MCF 10A (cell line): Measurements from ENCODE around the gene CCDC88C. TPM values are rescaled to one million over a fixed set of nuclear protein-coding genes. Genes with fewer than 3 reads are reported as not detected.

Experiments used
- BruUV-seq: library from RNA; stranded (reverse); fragments of 400-500 nt; replicated peaks from 2 replicates; lab custom pipeline; 2021; lab: Mats Ljungman, UMichigan
- CTCF ChIA-PET: fragments of 300-600 bp; sonication (Branson Sonifier 250); formaldehyde crosslinking; extraction: SDS; loops from one replicate; lab custom pipeline; 2021; ENCODE audit warnings: antibody characterized with exemption, inconsistent platforms; lab: Yijun Ruan, JAX
- POLR2A ChIA-PET: fragments of 300-600, 350-650 bp; sonication (Branson Sonifier 250); formaldehyde crosslinking; extraction: SDS; loops from one replicate; lab custom pipeline; 2020; ENCODE audit warnings: antibody characterized with exemption, inconsistent platforms; lab: Yijun Ruan, JAX
- DNase-seq: peaks from one replicate; pipeline ENCODE4 v3.0.0-alpha.2; 2018; ENCODE audit not compliant: unreplicated experiment
- H3K27ac Mint-ChIP-seq: one replicate; pipeline ENCODE4 v1.8.0; 2022; ENCODE audit warnings: mild to moderate bottlenecking, low read depth, mixed read lengths; ENCODE audit not compliant: unreplicated experiment
- H3K27me3 Mint-ChIP-seq: one replicate; pipeline ENCODE4 v1.8.0; 2022; ENCODE audit warnings: mixed read lengths; ENCODE audit not compliant: insufficient read depth, unreplicated experiment
- H3K36me3 Mint-ChIP-seq: one replicate; pipeline ENCODE4 v1.8.0; 2022; ENCODE audit warnings: mild to moderate bottlenecking, moderate library complexity, mixed read lengths; ENCODE audit not compliant: insufficient read depth, unreplicated experiment
- H3K4me1 Mint-ChIP-seq: one replicate; pipeline ENCODE4 v1.8.0; 2022; ENCODE audit warnings: mixed read lengths; ENCODE audit not compliant: insufficient read depth, unreplicated experiment
- H3K4me3 Mint-ChIP-seq: one replicate; pipeline ENCODE4 v1.8.0; 2022; ENCODE audit warnings: mild to moderate bottlenecking, moderate library complexity, mixed read lengths; ENCODE audit not compliant: unreplicated experiment
- H3K9me3 Mint-ChIP-seq: one replicate; pipeline ENCODE4 v1.8.0; 2022; ENCODE audit warnings: mixed read lengths; ENCODE audit not compliant: unreplicated experiment
- intact Hi-C: fragments of 100-400 bp; cut with micrococcal nuclease; formaldehyde crosslinking; loops from 2 replicates; pipeline ENCODE4 v1.14.1; 2022
- total RNA-seq: library from RNA; stranded (reverse); gene quantifications from 2 replicates; pipeline ENCODE4 v1.2.3, GENCODE V29; 2022
- TF ChIP-seq, protein P1 (sequence below): fragments of 200-600 bp; IDR thresholded peaks from one replicate; pipeline ENCODE4 v1.8.0; 2022; ENCODE audit warnings: antibody characterized with exemption, mild to moderate bottlenecking; ENCODE audit not compliant: unreplicated experiment

CCDC88C gene
- total RNA-seq, 1 experiment from 2014 or later = 19.7 TPM

DNA sequence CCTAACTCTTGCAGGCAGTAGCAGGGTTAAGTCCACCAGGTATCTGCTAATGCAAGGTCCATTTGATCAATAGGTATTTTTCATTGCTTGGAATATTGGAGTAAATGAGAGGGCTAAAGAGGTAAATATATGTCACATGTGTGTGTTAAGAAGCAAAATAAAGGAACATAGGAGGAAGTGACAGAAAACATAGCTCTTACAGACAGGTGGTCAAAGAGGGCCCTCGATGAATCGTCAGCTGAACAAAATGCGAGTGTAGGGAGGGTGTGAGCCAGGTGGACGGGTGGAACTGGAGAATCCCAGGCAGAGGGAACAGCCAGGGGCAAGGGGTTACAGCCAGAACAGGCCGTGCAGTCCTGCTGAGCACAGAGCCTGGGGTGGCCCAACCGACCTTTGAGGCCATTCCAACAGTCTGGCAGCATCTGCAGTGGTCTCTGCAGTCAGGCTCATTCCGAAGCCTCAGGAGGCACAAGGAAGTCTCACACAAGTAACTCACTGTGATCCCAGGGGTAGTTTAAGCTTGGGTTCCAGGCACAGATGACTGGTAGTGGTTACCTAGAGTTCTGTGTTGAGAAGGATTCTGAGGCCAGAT is 43.2 kb downstream of the CCDC88C start:
- intact Hi-C loops = no loop called here
- Mint-ChIP-seq H3K27ac (no peak overlapping the region), H3K4me3 (no peak overlapping the region), H3K9me3 (no peaks in the 10 kb centered on the region), H3K27me3 (no peaks in the 10 kb centered on the region), H3K36me3 (peaks cover 7% of the 10 kb centered on the region), H3K4me1 (peaks cover 46% of the 10 kb centered on the region)
- BruUV-seq = no TSS peak
- DNase-seq = no peak
- POLR2A ChIA-PET = interaction anchor here (0.6 to 1.2 kb wide), 3 partner anchors 15 to 43 kb away, joined by 3 to 4 read pairs (median 3); partner anchors contain the start of gene CCDC88C
- TF ChIP-seq, protein P1, sequence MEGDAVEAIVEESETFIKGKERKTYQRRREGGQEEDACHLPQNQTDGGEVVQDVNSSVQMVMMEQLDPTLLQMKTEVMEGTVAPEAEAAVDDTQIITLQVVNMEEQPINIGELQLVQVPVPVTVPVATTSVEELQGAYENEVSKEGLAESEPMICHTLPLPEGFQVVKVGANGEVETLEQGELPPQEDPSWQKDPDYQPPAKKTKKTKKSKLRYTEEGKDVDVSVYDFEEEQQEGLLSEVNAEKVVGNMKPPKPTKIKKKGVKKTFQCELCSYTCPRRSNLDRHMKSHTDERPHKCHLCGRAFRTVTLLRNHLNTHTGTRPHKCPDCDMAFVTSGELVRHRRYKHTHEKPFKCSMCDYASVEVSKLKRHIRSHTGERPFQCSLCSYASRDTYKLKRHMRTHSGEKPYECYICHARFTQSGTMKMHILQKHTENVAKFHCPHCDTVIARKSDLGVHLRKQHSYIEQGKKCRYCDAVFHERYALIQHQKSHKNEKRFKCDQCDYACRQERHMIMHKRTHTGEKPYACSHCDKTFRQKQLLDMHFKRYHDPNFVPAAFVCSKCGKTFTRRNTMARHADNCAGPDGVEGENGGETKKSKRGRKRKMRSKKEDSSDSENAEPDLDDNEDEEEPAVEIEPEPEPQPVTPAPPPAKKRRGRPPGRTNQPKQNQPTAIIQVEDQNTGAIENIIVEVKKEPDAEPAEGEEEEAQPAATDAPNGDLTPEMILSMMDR = no peak
- CTCF ChIA-PET = interaction anchor here (1.1 kb wide), 1 partner anchor 51 kb away, joined by 3 read pairs; no protein-coding TSS in a partner anchor

DNA sequence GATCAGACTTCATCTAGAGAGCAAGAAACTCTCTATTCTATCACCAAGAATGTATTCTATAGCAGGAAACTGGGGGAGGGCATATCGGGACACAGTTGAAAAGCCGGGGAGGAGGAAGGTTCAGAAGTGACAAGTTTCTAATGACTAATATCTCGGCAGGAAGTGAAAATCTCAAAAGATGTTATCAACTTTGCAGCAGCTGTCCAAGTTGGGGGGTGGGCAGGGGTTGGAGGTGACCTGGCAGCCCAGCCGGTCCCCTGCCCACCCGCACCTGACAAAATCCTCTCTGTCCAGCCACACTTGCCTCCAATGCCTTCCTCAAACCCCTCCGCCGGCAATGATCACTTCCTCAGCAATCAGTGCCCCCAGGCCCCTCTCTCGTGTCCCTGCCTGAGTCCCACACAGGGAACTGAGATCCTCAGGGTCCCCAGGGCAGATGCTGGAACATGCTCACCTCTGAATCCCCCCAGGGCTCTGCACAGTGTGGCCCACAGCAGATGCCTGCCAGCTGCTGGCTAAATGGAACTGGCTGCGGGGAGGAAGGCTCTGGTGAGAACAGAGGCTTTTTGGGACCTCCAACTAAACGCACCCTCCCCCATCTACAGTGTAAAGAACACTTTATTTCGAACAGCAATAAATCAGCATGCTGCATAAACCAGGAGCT is 43.9 kb downstream of the CCDC88C start:
- Mint-ChIP-seq H3K36me3 (peaks cover 7% of the 10 kb centered on the region), H3K4me3 (no peak overlapping the region), H3K27me3 (no peaks in the 10 kb centered on the region), H3K4me1 (peaks cover 39% of the 10 kb centered on the region), H3K9me3 (no peaks in the 10 kb centered on the region), H3K27ac (peak overlapping the region; percentile 61)
- ChIA-PET CTCF (interaction anchor here (1.1 kb wide), 1 partner anchor 50 kb away, joined by 3 read pairs; no protein-coding TSS in a partner anchor), POLR2A (interaction anchor here (0.6 to 1.2 kb wide), 2 partner anchors 14 to 44 kb away, joined by 3 read pairs; partner anchors contain the start of gene CCDC88C)
- TF ChIP-seq, protein P1 = no peak
- DNase-seq = no peak
- BruUV-seq = no TSS peak
- intact Hi-C loops = no loop called here

DNA sequence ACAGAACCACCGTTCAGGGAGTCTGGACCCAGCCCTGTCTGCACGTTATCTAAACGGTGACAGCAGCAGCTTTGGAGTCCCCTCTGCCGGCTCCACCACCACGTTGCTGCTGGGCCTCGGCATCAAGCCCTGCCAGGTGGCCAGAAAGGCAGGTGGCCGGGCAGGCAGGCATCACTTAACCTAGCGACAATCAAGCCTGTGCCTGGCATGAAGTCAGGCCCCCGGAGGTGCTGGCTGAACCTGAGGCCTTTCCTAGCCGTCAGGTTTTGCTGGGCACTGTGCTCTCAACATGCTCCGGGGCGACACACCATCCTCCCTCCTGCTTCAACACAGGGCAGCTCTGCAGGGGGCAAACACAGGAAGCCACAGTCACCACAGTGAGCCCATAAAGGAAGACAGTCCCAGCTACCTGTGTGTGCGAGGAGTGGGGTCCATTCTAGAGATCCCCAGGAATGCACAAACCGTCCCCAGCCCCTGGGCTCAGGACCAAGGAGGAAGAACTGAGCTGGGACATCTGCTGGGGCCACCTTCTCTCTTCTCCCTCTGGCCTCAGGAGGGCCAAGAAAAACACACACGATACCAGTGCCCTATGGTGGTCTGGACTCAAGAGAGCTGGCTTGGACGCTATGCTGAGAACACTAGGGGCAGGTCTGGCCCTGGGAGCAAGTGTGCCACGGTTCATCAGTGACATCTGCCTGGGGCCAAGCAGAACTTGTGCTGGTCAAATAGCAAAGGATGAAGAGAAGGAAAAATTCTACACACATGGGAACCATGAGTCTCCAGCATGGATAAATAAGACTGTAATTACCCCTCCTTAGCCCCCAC is 44.7 kb downstream of the CCDC88C start:
- intact Hi-C loops = no loop called here
- no peak for DNase-seq
- Mint-ChIP-seq H3K4me1 (peaks cover 34% of the 10 kb centered on the region), H3K4me3 (no peak overlapping the region), H3K9me3 (no peaks in the 10 kb centered on the region), H3K27ac (no peak overlapping the region), H3K36me3 (peaks cover 7% of the 10 kb centered on the region), H3K27me3 (no peaks in the 10 kb centered on the region)
- TF ChIP-seq, protein P1 = no peak
- no TSS peak for BruUV-seq
- POLR2A ChIA-PET = interaction anchor here (1.2 to 1.3 kb wide), 3 partner anchors 12 to 45 kb away, joined by 3 read pairs; partner anchors contain the start of gene CCDC88C
- CTCF ChIA-PET = interaction anchor here (0.9 kb wide), 1 partner anchor 45 kb away, joined by 3 read pairs; the partner anchor contains the start of gene CCDC88C
